ENCODE results near the gene STXBP5. TPM values are rescaled to one million over a fixed set of nuclear protein-coding genes. Genes with fewer than 3 reads are reported as not detected.

Gene STXBP5
- polyA plus RNA-seq, 2 of the 4 experiments (the other 2 are of a cell fraction), result 10.8 to 17.8 TPM

GRCh38 chr6:147407571-147407970 lies 203.4 kb downstream of the STXBP5 start:
- Histone ChIP-seq H3K27ac (no peak overlapping the region), H3K4me2 (no peak overlapping the region), H3K9me3 (no peaks in the 10 kb centered on the region; the same call in 2 of the 3 replicates), H3K4me3 (no peak overlapping the region), H3K4me1 (no peaks in the 10 kb centered on the region)
- ChIA-PET POLR2A (no interaction called here), CTCF (no interaction called here)
- FAIRE-seq (no peak), ATAC-seq (no peak), DNase-seq (ENCODE audit: low read depth in 1 of 2, low spot score in 1 of 2) (no peak)
- WGBS (ENCODE audit: missing lambda C conversion rate), result 39% methylated on average over 4 of the region's 8 CpGs
- TF ChIP-seq TP53 (CRISPR knock-in tag; IDR thresholded peaks at IDR 0.05) (no peak), ZSCAN20 (CRISPR knock-in tag; IDR thresholded peaks at IDR 0.05) (no peak), NPAS2 (CRISPR knock-in tag; IDR thresholded peaks at IDR 0.05; ENCODE audit: borderline replicate concordance) (no peak), FOSB (CRISPR knock-in tag; IDR thresholded peaks at IDR 0.05) (no peak), CEBPB (IDR thresholded peaks at IDR 0.05) (no peak), BHLHE40 (IDR thresholded peaks at IDR 0.05; ENCODE audit: low read depth, low read length) (no peak), EP300 (IDR thresholded peaks at IDR 0.05) (no peak), HOXA7 (CRISPR knock-in tag; IDR thresholded peaks at IDR 0.05) (no peak), MAX (IDR thresholded peaks at IDR 0.05) (no peak), SREBF2 (IDR thresholded peaks at IDR 0.05) (no peak)

GRCh38 chr6:147416622-147417021 lies 212.4 kb downstream of the STXBP5 start:
- TF ChIP-seq EHF (CRISPR knock-in tag; IDR thresholded peaks at IDR 0.05) (no peak), POLR2A (IDR thresholded peaks at IDR 0.05; ENCODE audit: low read length) (no peak), HES2 (IDR thresholded peaks at IDR 0.05) (no peak), ELK1 (IDR thresholded peaks at IDR 0.05; ENCODE audit: low read depth, low read length) (no peak), RFX5 (IDR thresholded peaks at IDR 0.05) (no peak), EHMT2 (IDR thresholded peaks at IDR 0.05; ENCODE audit: low read depth) (no peak), HEYL (CRISPR knock-in tag; IDR thresholded peaks at IDR 0.05) (no peak), ZSCAN20 (CRISPR knock-in tag; IDR thresholded peaks at IDR 0.05) (no peak), BHLHE40 (IDR thresholded peaks at IDR 0.05; ENCODE audit: low read depth, low read length) (no peak), MAFK (IDR thresholded peaks at IDR 0.05; ENCODE audit: partially characterized antibody) (no peak), MAX (IDR thresholded peaks at IDR 0.05) (no peak), HOXB13 (CRISPR knock-in tag; IDR thresholded peaks at IDR 0.05; ENCODE audit: low read depth) (no peak), REST (IDR thresholded peaks at IDR 0.05) (no peak), POLR2AphosphoS2 (conservative IDR thresholded peaks at IDR 0.05; ENCODE audit: low read length) (no peak), CHD4 (IDR thresholded peaks at IDR 0.05; ENCODE audit: borderline replicate concordance) (no peak), PHF8 (IDR thresholded peaks at IDR 0.05; ENCODE audit: borderline replicate concordance, low read depth) (no peak), NR3C1 (IDR thresholded peaks at IDR 0.05) (no peak), SMC3 (IDR thresholded peaks at IDR 0.05) (no peak), HMGXB4 (CRISPR knock-in tag; IDR thresholded peaks at IDR 0.05; ENCODE audit: borderline replicate concordance) (no peak), KDM1A (IDR thresholded peaks at IDR 0.05; ENCODE audit: low read depth) (no peak)

More at GRCh38 chr6:147416622-147417021, 212.4 kb downstream of the STXBP5 start:
- H3K4me2 ChIP-seq, result no peak overlapping the region
- DNase-seq (ENCODE audit: low read depth in 1 of 2, low spot score in 1 of 2) (no peak), ATAC-seq (no peak), FAIRE-seq (no peak)
- no peaks in the 10 kb centered on the region; the same call in 2 of the 3 replicates for H3K9me3 ChIP-seq
- ChIA-PET CTCF (interaction anchor here (2.3 kb wide), 1 partner anchor 91 kb away, joined by 5 read pairs; no protein-coding TSS in a partner anchor), POLR2A (no interaction called here)
- no peaks in the 10 kb centered on the region for H3K4me1 ChIP-seq
- no peak overlapping the region for H3K27ac ChIP-seq
- no peak overlapping the region for H3K4me3 ChIP-seq
- WGBS (ENCODE audit: missing lambda C conversion rate), result 67% methylated on average over 4 of the region's 4 CpGs

All from A549 (cell line).